H1 (cell line): ENCODE results near the gene CCDC169. TPM values are rescaled to one million over a fixed set of nuclear protein-coding genes. Genes with fewer than 3 reads are reported as not detected.

Experiments
- CTCF ChIA-PET: fragments of 300-600 bp; sonication (Branson Sonifier 250); formaldehyde crosslinking; loops from one replicate; lab custom pipeline; 2021; ENCODE audit not compliant: partially characterized antibody; lab: Charles Lee
- POLR2A ChIA-PET: fragments of 300-600 bp; sonication (Branson Sonifier 250); formaldehyde crosslinking; loops from one replicate; lab custom pipeline; 2021; ENCODE audit warnings: inconsistent platforms; ENCODE audit not compliant: partially characterized antibody; lab: Charles Lee
- DNase-seq, 2 experiments: peaks; one replicate each; pipeline versions ENCODE4 v3.0.0 to v3.0.0-alpha.2; 2010 to 2022; ENCODE audit warnings: low spot score in 2 of 2, low read depth in 1 of 2, mixed read lengths in 1 of 2
- FAIRE-seq: peaks from 2 replicates; lab custom pipeline; 2011; peaks lifted over from hg19 to GRCh38; lab: Jason Lieb, UNC
- H2AFZ ChIP-seq: 2 replicates; pipeline ENCODE4 v1.8.1; 2012; ENCODE audit warnings: low read length, inconsistent platforms
- H2AK5ac ChIP-seq: 2 replicates; pipeline ENCODE4 v1.6.1; 2013; ENCODE audit warnings: low read depth, low read length
- H2BK120ac ChIP-seq: replicated peaks from 2 replicates; pipeline ENCODE3; 2013; ENCODE audit warnings: low read depth, low read length, inconsistent platforms
- H2BK12ac ChIP-seq: 2 replicates; pipeline ENCODE4 v1.6.1; 2013; ENCODE audit warnings: low read depth, low read length
- H2BK15ac ChIP-seq: 2 replicates; pipeline ENCODE4 v1.6.1; 2013; ENCODE audit warnings: low read length
- H2BK20ac ChIP-seq: 2 replicates; pipeline ENCODE4 v1.6.1; 2013; ENCODE audit warnings: low read length
- H2BK5ac ChIP-seq: 2 replicates; pipeline ENCODE4 v1.6.1; 2013; ENCODE audit warnings: low read depth, low read length
- H3K14ac ChIP-seq: 2 replicates; pipeline ENCODE4 v1.6.1; 2013; ENCODE audit warnings: inconsistent platforms; ENCODE audit not compliant: insufficient read length
- H3K18ac ChIP-seq: 2 replicates; pipeline ENCODE4 v1.6.1; 2013; ENCODE audit warnings: low read length; ENCODE audit errors: extremely low read depth
- H3K23ac ChIP-seq: 2 replicates; pipeline ENCODE4 v1.6.1; 2013; ENCODE audit warnings: inconsistent platforms; ENCODE audit not compliant: insufficient read length
- H3K23me2 ChIP-seq: 2 replicates; pipeline ENCODE4 v1.6.1; 2013; ENCODE audit warnings: low read depth, low read length
- H3K27ac ChIP-seq: 2 replicates; pipeline ENCODE4 v1.6.1; 2011; ENCODE audit warnings: low read depth, low read length, inconsistent platforms
- H3K27me3 ChIP-seq, 4 experiments: replicated peaks in 1 of 4; 1 replicate in 1 of 4; 2 replicates in 3 of 4; pipeline versions ENCODE4 v1.6.1 to v1.8.1; 2011 to 2013; ENCODE audit warnings: low read length in 3 of 4, mild to moderate bottlenecking in 3 of 4, inconsistent platforms in 2 of 4, mixed read lengths in 2 of 4, moderate library complexity in 1 of 4; ENCODE audit not compliant: control insufficient read depth in 3 of 4, insufficient read depth in 3 of 4; ENCODE audit errors: extremely low read depth in 1 of 4
- H3K36me3 ChIP-seq, 4 experiments: 2 replicates each; pipeline versions ENCODE4 v1.6.1 to v1.8.1; 2011 to 2013; ENCODE audit warnings: mild to moderate bottlenecking in 4 of 4, low read length in 3 of 4, moderate library complexity in 2 of 4, control low read depth in 1 of 4, inconsistent platforms in 1 of 4; ENCODE audit not compliant: insufficient read depth in 4 of 4, control insufficient read depth in 2 of 4
- H3K4ac ChIP-seq: replicated peaks from 2 replicates; pipeline ENCODE3; 2013; ENCODE audit warnings: low read length, low read depth, mixed read lengths, inconsistent platforms; ENCODE audit not compliant: insufficient read length
- H3K4me1 ChIP-seq, 4 experiments: replicated peaks in 1 of 4; 1 replicate in 1 of 4; 2 replicates in 3 of 4; pipeline versions ENCODE4 v1.6.1 to v1.8.1; 2011 to 2013; ENCODE audit warnings: low read length in 3 of 4, inconsistent platforms in 2 of 4, mixed read lengths in 1 of 4; ENCODE audit not compliant: insufficient read depth in 4 of 4, control insufficient read depth in 3 of 4
- H3K4me2 ChIP-seq, 2 experiments: 2 replicates each; pipeline versions ENCODE4 v1.6.1 to v1.8.1; 2011 to 2013; ENCODE audit warnings: low read depth in 2 of 2, low read length in 2 of 2, control low read depth in 1 of 2, inconsistent platforms in 1 of 2, mild to moderate bottlenecking in 1 of 2; ENCODE audit not compliant: insufficient read depth in 1 of 2
- H3K4me3 ChIP-seq, 4 experiments: fragments of 200-600, 300-600 bp in 1 of 4; sonication (generic), shearing (Covaris generic), sonication (Bioruptor Twin) in 1 of 4; 2 replicates each; pipeline versions ENCODE4 v1.5.1 to v1.8.1; 2011 to 2016; ENCODE audit warnings: low read length in 4 of 4, low read depth in 3 of 4, control low read depth in 2 of 4, inconsistent platforms in 2 of 4, mild to moderate bottlenecking in 2 of 4, mixed read lengths in 1 of 4, moderate library complexity in 1 of 4; ENCODE audit not compliant: insufficient read depth in 2 of 4; ENCODE audit errors: extremely low read depth in 1 of 4
- H3K56ac ChIP-seq: replicated peaks from 2 replicates; pipeline ENCODE3; 2013; ENCODE audit warnings: low read depth, mild to moderate bottlenecking, mixed read lengths, low read length, inconsistent platforms; ENCODE audit not compliant: insufficient read length
- H3K79me1 ChIP-seq: 2 replicates; pipeline ENCODE4 v1.6.1; 2013; ENCODE audit warnings: low read depth, low read length, control low read depth
- H3K79me2 ChIP-seq, 2 experiments: 2 replicates each; pipeline versions ENCODE4 v1.6.1 to v1.8.1; 2012 to 2013; ENCODE audit warnings: low read length in 2 of 2, mild to moderate bottlenecking in 2 of 2, inconsistent platforms in 1 of 2; ENCODE audit not compliant: insufficient read depth in 2 of 2, control insufficient read depth in 1 of 2
- H3K9ac ChIP-seq, 4 experiments: replicated peaks in 1 of 4; 1 replicate in 1 of 4; 2 replicates in 3 of 4; pipeline versions ENCODE4 v1.6.1 to v1.8.1; 2011 to 2013; ENCODE audit warnings: low read depth in 3 of 4, low read length in 3 of 4, control low read depth in 2 of 4, mild to moderate bottlenecking in 2 of 4, moderate library complexity in 2 of 4, inconsistent platforms in 1 of 4; ENCODE audit errors: extremely low read depth in 1 of 4
- H3K9me3 ChIP-seq, 2 experiments: 2 replicates each; pipeline versions ENCODE4 v1.6.1 to v1.8.1; 2012 to 2013; ENCODE audit warnings: mild to moderate bottlenecking in 2 of 2, moderate library complexity in 2 of 2, control low read depth in 1 of 2, inconsistent platforms in 1 of 2, low read depth in 1 of 2, low read length in 1 of 2, mixed read lengths in 1 of 2; ENCODE audit not compliant: insufficient read depth in 2 of 2
- H4K20me1 ChIP-seq, 2 experiments: replicated peaks in 1 of 2; 2 replicates each; pipeline versions ENCODE3 to v1.8.1; 2011 to 2013; ENCODE audit warnings: inconsistent platforms in 2 of 2, low read length in 2 of 2, mild to moderate bottlenecking in 1 of 2; ENCODE audit not compliant: insufficient read depth in 2 of 2, control insufficient read depth in 1 of 2
- H4K5ac ChIP-seq: 2 replicates; pipeline ENCODE4 v1.6.1; 2013; ENCODE audit warnings: low read length, low read depth, mixed read lengths, inconsistent platforms; ENCODE audit not compliant: insufficient read length
- H4K8ac ChIP-seq: 2 replicates; pipeline ENCODE4 v1.8.0; 2013; ENCODE audit warnings: mild to moderate bottlenecking, moderate library complexity, low read length, inconsistent platforms; ENCODE audit not compliant: insufficient read depth; ENCODE audit errors: extremely low read depth
- H4K91ac ChIP-seq: replicated peaks from 2 replicates; pipeline ENCODE3; 2013; ENCODE audit warnings: low read length, mixed read lengths, inconsistent platforms; ENCODE audit not compliant: insufficient read length
- CBX8 ChIP-seq: fragments of 300-800, 300-1000 bp; sonication (generic); IDR thresholded peaks from 2 replicates; pipeline ENCODE4 v1.7.1; 2016; ENCODE audit warnings: low read depth, low read length, borderline replicate concordance
- HDAC2 ChIP-seq, 2 experiments: fragments of 300-600 bp in 1 of 2; sonication (generic) in 1 of 2; IDR thresholded peaks; 2 replicates each; pipeline ENCODE4 v1.6.1; 2011 to 2012; ENCODE audit warnings: low read depth in 2 of 2, low read length in 2 of 2, mild to moderate bottlenecking in 2 of 2, moderate library complexity in 2 of 2, borderline replicate concordance in 1 of 2, inconsistent platforms in 1 of 2
- WGBS, 2 experiments: shearing (Covaris generic) in 1 of 2; methylation state at CpG; one replicate each; pipeline versions ENCODE4 v1.1.6 to v1.1.7; 2013 to 2015; ENCODE audit warnings: low lambda C conversion rate in 2 of 2, mixed read lengths in 2 of 2, inconsistent platforms in 1 of 2, low coverage in 1 of 2, missing lambda C conversion rate in 1 of 2; ENCODE audit not compliant: insufficient replicate concordance in 2 of 2, insufficient coverage in 1 of 2, insufficient read length in 1 of 2; ENCODE audit errors: extremely low coverage in 1 of 2, missing lambda C conversion rate in 1 of 2; 5-methylcytosine and 5-hydroxymethylcytosine counted together
- polyA plus RNA-seq, 7 experiments: library from polyadenylated mRNA; depleted of rRNA in 3 of 7; stranded (reverse) in 5 of 7; unstranded in 2 of 7; fragments of >200 nt in 5 of 7; fragments of 200-250 nt in 2 of 7; gene quantifications; 1 replicate in 5 of 7; 2 replicates in 1 of 7; 4 replicates in 1 of 7; pipeline versions ENCODE4 v1.2.1 to v1.2.3, GENCODE V29; 2011 to 2013; ENCODE audit warnings: missing spikeins in 2 of 7, mixed read lengths in 2 of 7
- total RNA-seq: library from RNA; stranded (reverse); fragmentation: NEBNext Ultra II Directional; extraction: Animal tissue kit (Norgen Biotek cat#: 25700); gene quantifications from 2 replicates; pipeline ENCODE4 v1.2.1, GENCODE V29; 2021

CCDC169 gene
- total and polyA plus RNA-seq, 2 of the 8 experiments (the other 6 are each of a cell fraction or from before 2014, with no cell fraction given) = 7.2 to 44.0 TPM

GRCh38 chr13:36329361-36329760, 31.7 kb upstream of the CCDC169 start:
- Histone ChIP-seq H2BK120ac (no peak overlapping the region), H2BK5ac (no peak overlapping the region), H2AK5ac (no peak overlapping the region), H3K4ac (no peak overlapping the region), H4K5ac (no peak overlapping the region), H3K18ac (no peak overlapping the region), H4K20me1 (no peaks in the 10 kb centered on the region), H3K23ac (no peak overlapping the region), H3K4me1 (peaks cover 0 to 4% (median 0%) of the 10 kb centered on the region in 4 experiments; a peak in 3 of 7 replicates), H2BK12ac (no peak overlapping the region), H3K79me2 (peaks cover 3 to 30% of the 10 kb centered on the region in 2 experiments; a peak in 3 of 4 replicates), H3K9me3 (no peaks in the 10 kb centered on the region), H4K8ac (no peak overlapping the region), H3K27me3 (no peaks in the 10 kb centered on the region), H3K9ac (no peak overlapping the region), H3K14ac (no peak overlapping the region), H3K36me3 (peaks cover 0 to 53% (median 3%) of the 10 kb centered on the region in 4 experiments; a peak in 3 of 8 replicates), H2AFZ (no peak overlapping the region), H3K79me1 (no peaks in the 10 kb centered on the region), H3K27ac (no peak overlapping the region), H3K4me2 (no peak overlapping the region), H3K4me3 (no peak overlapping the region), H3K23me2 (no peaks in the 10 kb centered on the region), H2BK20ac (no peak overlapping the region), H3K56ac (no peak overlapping the region), H2BK15ac (no peak overlapping the region), H4K91ac (no peak overlapping the region)
- 87 to 100% methylated on average over 2 to 4 of the region's 4 CpGs for WGBS, 2 experiments
- FAIRE-seq (no peak), DNase-seq (no peak)
- TF ChIP-seq CBX8 (no peak), HDAC2 (IDR thresholded peaks at IDR 0.05; ENCODE audit: borderline replicate concordance in 1 of 2, low read depth in 2 of 2, low read length in 2 of 2) (no peak)
- POLR2A ChIA-PET = no interaction called here
- CTCF ChIA-PET = interaction anchor here (0.7 to 1.4 kb wide), 2 partner anchors 18 to 45 kb away, joined by 3 read pairs; no protein-coding TSS in a partner anchor
